Epidermal melanocyte (primary cell): ENCODE results near the gene ZNF425.
"Not testable (repeated sequence)": the region's sequence is repeated elsewhere in the genome, so short reads cannot be mapped to it uniquely, and the experiment has no call there.

ENCODE experiments used
- DNase-seq: peaks from one replicate; pipeline ENCODE4 v3.0.0; 2011; ENCODE audit warnings: low spot score; ENCODE audit not compliant: insufficient read length

The ZNF425 gene

DNA sequence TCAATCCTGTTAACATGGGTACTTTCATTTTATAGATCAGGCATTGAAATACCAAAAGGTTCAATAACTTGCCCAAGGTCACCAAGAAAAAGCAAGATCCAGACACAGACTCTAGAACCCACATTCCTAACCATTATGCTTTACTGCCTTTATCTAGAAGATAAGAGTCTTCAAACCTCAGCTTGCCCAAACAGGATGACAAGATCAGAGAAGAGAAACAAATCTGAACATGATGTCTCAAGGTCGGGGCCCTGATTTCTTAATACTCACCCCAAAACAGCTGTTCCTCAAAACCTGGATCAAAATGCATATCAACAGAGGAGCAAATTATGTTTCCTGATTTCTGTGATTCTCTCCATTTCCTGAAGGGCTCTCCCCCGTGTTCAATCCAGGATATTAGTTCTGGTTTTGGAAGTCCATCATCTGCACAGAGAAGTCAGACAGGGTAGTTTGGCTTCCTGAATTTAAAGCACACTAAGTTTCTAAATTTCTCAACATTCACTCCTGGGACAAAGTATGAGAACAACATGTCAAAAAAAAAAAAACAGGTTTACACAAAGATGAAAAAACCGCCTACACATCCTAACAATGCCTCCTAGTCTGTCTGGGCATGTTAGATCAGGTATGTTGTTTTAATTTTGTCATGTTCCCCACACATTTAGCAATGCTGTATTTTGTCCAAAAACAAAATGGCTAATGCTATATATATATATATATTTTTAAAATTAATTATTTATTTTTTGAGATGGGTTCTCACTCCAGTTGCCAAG lies 51.8 kb downstream of the ZNF425 start:
- DNase-seq = no peak

DNA sequence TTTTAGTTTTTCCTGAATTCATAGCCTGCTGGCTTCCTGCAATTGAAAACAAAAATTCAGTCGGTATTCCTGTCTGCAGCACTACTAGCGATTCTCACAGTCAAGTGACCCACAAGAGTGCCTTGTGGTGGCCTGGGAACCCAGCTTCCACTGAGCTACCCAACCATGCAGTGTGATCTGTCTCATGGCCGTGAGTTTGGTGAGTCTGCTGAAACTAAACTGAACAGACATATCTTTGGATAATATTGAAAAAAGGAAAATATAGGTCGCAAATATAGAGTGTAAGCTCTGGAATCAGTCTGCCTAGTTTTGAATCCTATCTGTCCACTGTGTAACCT lies 53.7 kb downstream of the ZNF425 start:
- DNase-seq = no peak

DNA sequence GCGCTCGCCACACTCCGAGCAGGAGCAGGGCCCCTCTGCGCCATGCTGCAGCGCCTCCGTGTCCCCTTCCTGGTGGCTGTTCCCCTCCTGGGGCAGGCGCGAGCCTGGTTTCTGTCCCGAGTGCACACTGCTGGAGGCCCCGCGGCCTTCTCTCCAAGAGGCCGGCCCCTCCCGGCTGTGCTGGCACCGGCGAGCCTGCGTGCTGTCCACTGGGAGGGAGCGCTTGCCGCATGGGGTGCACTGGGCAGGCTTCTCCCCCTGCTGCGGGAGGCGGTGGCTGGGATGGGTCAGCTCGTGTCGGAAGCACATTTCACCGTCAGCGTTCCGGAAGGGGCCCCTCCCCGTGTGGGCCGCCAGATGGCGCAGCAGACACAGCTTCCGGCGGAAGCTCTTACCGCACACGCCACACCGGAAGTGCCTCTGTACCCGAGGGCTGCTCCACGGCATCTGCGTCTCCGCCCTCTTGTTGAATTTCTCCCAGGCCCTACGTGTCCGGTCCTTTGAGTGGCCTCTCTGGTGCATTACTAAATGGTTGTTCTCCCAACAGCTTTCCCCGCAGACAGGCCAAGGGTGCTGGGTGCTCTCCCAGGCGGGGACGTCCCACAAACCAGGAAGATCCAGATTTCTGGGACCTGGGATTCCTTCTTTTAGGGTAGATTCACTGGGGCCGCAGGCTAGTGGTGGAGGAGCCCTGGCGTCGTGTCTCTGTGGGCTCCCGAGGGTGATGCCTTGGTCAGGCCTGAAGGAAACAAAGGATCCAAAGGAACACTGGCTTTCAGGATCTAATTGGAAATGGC lies 54.3 kb downstream of the ZNF425 start:
- no peak for DNase-seq

DNA sequence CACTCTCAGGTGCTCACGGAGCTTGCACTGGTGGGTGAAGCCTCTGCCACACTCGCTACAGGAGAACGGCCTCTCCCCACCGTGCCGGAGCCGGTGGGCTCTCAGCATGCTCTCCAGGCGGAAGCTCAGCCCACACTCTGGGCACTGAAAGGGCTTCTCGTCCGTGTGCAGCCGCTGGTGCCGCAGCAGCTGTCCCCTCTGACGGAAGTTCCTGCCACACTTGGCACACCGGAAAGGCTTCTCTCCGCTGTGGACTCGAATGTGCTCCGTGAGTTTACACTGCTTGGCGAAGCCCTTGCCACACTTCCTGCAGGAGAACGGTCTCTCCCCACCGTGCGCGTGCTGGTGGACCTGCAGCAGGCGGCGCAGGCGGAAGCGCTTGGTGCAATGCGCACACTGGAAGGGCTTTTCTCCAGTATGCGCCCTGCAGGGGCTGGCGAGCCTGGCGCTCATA lies 54.9 kb downstream of the ZNF425 start:
- no peak for DNase-seq

DNA sequence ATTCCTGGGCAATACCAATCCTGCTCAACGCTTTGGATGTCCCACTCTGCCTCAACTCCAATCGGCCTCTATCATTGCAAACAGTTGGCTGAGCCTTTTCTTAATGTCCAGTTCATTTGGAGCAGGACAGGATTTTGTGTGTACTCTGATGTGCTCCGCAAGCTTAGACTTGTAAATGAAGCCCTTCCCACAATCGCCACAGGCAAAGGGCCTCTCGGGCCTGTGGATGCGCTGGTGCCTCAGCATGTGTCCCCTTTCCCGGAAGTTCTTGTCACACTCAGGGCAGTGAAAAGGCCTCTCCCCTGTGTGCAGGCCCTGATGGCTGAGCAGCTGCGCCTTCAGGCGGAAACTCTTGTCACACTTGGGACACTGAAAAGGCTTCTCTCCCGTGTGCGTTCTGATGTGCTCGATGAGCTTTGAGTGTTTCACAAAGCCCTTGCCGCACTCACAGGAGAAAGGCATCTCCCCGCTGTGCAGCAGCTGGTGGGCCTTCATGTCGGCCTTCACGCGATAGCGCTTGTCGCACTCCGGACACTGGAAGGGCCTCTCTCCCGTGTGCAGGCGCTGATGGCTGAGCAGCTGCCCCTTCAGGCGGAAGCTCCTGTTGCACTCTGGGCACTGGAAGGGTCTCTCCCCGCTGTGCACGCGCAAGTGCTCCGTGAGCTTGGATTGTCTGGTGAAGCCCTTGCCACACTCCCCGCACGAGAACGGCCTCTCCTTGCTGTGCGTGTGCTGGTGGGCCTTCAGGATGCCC lies 55.6 kb downstream of the ZNF425 start:
- no peak for DNase-seq

DNA sequence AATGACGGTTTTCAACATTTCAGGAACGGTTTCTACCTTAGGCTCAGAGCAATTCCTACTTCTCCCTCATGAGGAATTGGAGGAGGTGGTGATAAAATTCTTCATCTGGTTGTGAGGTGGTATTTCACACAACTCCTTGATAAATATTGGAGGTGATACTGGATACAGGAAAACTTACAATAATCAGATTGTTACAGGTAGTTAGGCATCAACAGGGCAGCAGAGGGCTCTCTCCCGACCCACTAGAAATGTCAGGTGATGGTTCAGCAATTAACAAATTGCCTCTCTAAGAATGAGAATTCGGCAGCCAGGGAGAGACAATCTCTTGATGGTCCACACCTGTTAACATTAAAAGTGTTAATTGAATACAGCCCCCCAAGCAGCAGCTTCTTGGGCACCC lies 58.3 kb downstream of the ZNF425 start:
- DNase-seq = no peak

DNA sequence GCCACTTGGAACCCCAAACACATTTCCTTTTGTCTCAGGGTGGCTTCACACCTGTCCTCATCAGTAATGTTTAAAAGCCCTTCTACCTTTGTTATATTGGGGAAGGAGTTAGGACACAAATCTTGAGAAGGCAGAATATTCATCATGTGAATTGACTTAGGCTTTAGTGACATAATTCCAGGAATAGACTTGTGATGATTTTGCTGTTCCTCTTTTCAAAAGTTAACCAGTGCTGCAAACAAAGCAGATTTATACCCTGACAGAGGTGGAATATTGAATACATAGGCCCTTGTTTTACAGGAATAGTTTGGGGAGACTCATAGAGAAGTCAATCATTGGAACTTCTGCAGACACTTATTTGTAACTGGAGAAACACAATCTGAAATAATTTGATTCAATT lies 62.6 kb downstream of the ZNF425 start:
- DNase-seq = no peak

DNA sequence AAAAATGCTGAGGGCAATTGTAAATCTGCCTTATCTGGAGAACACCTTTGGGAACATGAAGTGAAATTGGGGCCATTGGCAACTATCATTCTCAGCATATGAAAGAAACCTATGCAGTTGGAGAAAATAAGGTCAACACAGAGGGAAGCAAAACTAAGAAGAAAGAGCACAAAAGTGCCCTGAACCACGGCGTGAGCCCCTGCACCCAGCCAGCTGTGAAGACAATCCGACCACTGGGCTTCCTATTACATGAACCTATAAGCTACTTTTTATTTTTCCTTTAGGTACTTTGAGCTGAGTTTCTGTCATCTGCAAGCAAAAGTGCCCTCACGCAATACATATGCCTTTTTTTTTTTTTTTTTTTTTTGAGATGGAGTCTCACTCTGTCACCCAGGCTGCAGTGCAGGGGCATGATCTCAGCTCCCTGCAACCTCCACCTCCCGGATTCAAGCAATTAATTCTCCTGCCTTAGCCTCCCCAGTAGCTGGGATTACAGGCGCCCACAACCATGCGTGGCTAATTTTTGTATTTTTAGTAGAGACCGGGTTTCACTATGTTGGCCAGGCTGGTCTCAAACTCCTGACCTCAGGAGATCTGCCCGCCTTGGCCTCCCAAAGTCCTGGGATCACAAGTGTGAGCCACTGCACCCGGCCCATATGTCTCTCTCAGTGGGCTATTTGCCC lies 63.8 kb downstream of the ZNF425 start:
- not testable (repeated sequence) for DNase-seq

DNA sequence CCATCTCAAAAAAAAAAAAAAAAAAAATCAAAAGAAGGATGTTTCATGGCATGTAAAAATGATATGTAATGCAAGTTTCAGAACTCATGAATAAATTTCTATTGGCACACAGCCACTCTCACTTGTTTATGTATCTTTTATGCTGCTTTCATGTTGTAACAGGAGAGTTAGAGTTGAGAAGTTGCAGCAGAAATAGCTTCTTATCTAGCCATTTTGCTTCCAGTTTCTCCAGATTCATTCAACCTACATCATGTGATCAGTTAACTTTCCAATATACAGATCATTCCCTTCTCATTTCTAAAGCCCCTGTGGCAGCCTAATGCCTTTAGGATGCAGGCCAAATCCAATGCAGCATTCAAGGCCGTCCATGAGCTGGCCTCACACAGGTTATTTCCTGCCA lies 66.0 kb downstream of the ZNF425 start:
- DNase-seq = no peak

DNA sequence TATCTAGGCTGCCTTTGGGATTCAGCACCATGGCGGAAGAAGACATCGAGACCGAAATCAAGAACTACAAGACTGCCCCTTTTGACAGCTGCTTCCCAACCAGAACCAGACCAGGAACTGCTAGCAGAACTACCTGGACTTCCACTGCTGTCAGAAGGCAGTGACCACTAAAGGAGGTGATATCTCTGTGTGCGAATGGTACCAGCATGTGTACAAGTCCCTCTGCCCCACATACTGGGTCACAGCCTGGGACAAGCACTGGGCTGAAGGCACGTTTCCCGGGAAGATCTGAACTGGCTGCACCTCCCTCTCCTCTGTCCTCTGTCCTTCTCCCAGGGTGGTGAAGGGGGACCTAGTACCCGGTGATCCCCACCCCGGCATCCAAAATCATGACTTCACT lies 72.2 kb downstream of the ZNF425 start:
- no peak for DNase-seq

DNA sequence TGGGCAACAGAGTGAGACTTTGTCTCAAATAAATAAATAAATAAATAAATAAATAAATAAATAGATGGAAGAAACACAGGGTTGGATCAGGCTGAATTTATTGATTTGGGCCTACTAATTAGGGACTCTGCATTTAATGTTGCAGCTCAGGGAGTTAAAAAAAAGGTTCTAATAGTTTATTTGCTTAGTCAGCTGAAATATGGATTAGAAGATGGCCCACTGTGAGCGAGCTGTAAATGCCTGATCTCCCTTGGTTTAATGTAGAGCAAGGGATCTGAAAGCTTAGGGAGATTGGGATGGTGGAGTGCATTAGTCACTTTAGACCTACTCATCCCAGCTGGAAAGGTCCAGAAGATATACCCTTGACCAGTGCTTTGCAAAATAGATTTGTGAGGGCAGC lies 72.7 kb downstream of the ZNF425 start:
- DNase-seq = no peak
